Coronary artery (tissue), 2 donors: ENCODE measurements around the gene VAPB.

Experiments used
- DNase-seq: peaks from one replicate; pipeline ENCODE4 v3.0.0-alpha.2; 2017; ENCODE audit warnings: low spot score
- H3K27ac ChIP-seq, 2 donors: fragments of 200-600 bp; sonication (generic); one replicate each; pipeline ENCODE4 v1.5.1; 2016 to 2019
- H3K4me3 ChIP-seq: fragments of 200-600 bp; sonication (generic); 2 replicates; pipeline ENCODE4 v1.5.1; 2016; ENCODE audit warnings: mild to moderate bottlenecking, moderate library complexity
- CTCF ChIP-seq: fragments of 200-600 bp; sonication (generic); IDR thresholded peaks from one replicate; pipeline ENCODE4 v1.5.1; 2019; ENCODE audit warnings: antibody characterized with exemption

The VAPB gene

GRCh38 chr20:58446960-58447265, 57.9 kb downstream of the VAPB start:
- TF ChIP-seq CTCF = no peak

GRCh38 chr20:58447511-58448391, 58.7 kb downstream of the VAPB start:
- no peak overlapping the region for H3K27ac ChIP-seq
- no peak for TF ChIP-seq CTCF
- H3K4me3 ChIP-seq = no peak overlapping the region
- DNase-seq = no peak

More at GRCh38 chr20:58446960-58447265, 57.9 kb downstream of the VAPB start:
- no peak for DNase-seq
- no peak overlapping the region for H3K4me3 ChIP-seq
- H3K27ac ChIP-seq = no peak overlapping the region

- Histone ChIP-seq H3K4me3 (no peak overlapping the region), H3K27ac (no peak overlapping the region)
- TF ChIP-seq CTCF = no peak
- no peak for DNase-seq
Observed at GRCh38 chr20:58448958-58449357, 59.9 kb downstream of the VAPB start.

- DNase-seq = no peak
- no peak for TF ChIP-seq CTCF
- H3K27ac ChIP-seq = no peak overlapping the region
- H3K4me3 ChIP-seq = no peak overlapping the region
Observed at GRCh38 chr20:58449681-58450221, 60.7 kb downstream of the VAPB start.

- H3K27ac ChIP-seq = no peak overlapping the region
- DNase-seq = no peak
- TF ChIP-seq CTCF = no peak
- H3K4me3 ChIP-seq = no peak overlapping the region
Observed at GRCh38 chr20:58450254-58450653, 61.2 kb downstream of the VAPB start.

GRCh38 chr20:58452667-58453255, 63.7 kb downstream of the VAPB start:
- no peak overlapping the region for H3K4me3 ChIP-seq
- peak; percentile 17 for DNase-seq
- H3K27ac ChIP-seq = no peak overlapping the region
- no peak for TF ChIP-seq CTCF

DNA sequence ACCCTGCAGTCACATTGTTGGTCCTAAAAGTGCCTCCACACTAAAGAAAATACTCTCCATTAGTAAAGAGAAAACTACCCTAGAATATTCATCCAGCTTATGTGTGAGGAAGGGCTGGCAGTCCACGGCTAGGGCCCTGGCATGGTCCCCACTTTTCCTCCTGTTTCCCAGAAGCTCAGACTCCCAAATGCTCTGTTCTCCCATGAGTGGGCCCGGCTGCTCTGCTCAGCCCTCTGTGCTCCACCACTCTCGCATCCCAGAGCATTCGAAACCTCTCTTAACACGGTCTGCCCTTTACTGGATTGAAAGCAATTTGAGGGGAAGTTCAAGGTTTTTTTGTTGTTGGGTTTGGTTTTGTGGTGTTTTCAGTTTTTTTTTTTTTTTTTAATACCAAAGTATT, 64.4 kb downstream of the VAPB start:
- TF ChIP-seq CTCF = no peak
- DNase-seq = no peak
- H3K4me3 ChIP-seq = no peak overlapping the region
- no peak overlapping the region for H3K27ac ChIP-seq
